Vagina (tissue), 2 donors: ENCODE measurements around the gene MRPS30. TPM values are rescaled to one million over a fixed set of nuclear protein-coding genes. Genes with fewer than 3 reads are reported as not detected.

Source experiments
- DNase-seq, 2 donors: peaks; one replicate each; pipeline ENCODE4 v3.0.0-alpha.2; 2017; ENCODE audit errors: extremely low spot score in 2 of 2
- H3K27ac ChIP-seq: fragments of 200-600 bp; sonication (generic); one replicate; pipeline ENCODE4 v1.5.1; 2019
- H3K27me3 ChIP-seq: fragments of 200-600 bp; sonication (generic); one replicate; pipeline ENCODE4 v1.5.1; 2019
- H3K36me3 ChIP-seq, 2 donors: fragments of 200-600 bp; sonication (generic); one replicate each; pipeline ENCODE4 v1.5.1; 2017 to 2019
- H3K4me1 ChIP-seq: fragments of 200-600 bp; sonication (generic); one replicate; pipeline ENCODE4 v1.5.1; 2019
- H3K4me3 ChIP-seq, 2 donors: fragments of 200-600 bp; sonication (generic); 1 replicate in 1 of 2; 2 replicates in 1 of 2; pipeline ENCODE4 v1.5.1; 2016 to 2019
- H3K9me3 ChIP-seq: fragments of 200-600 bp; sonication (generic); one replicate; pipeline ENCODE4 v1.5.1; 2019
- POLR2A ChIP-seq, 2 donors: fragments of 450-650 bp; IDR thresholded peaks; one replicate each; pipeline ENCODE4 v1.6.1; 2017; ENCODE audit warnings: antibody characterized with exemption in 2 of 2, mild to moderate bottlenecking in 2 of 2, moderate library complexity in 2 of 2
- POLR2AphosphoS5 ChIP-seq, 2 donors: sonication (generic); formaldehyde crosslinking; IDR thresholded peaks; one replicate each; pipeline ENCODE4 v1.9.0; 2017; ENCODE audit warnings: antibody characterized with exemption in 2 of 2, mild to moderate bottlenecking in 2 of 2, low read depth in 1 of 2; ENCODE audit not compliant: insufficient read depth in 1 of 2
- intact Hi-C: fragments of 100-400 bp; cut with DNase I; formaldehyde crosslinking; loops from one replicate; pipeline ENCODE4 v1.15.1; 2023
- total RNA-seq: library from RNA; depleted of rRNA; stranded (reverse); fragments of >200 nt; gene quantifications from one replicate; pipeline ENCODE4 v1.2.3, GENCODE V29; 2016
- TF ChIP-seq, protein P1 (sequence below), 3 experiments: fragments of 450-650 bp in 2 of 3; fragments of 200-600 bp in 1 of 3; sonication (generic) in 1 of 3; IDR thresholded peaks; one replicate each; pipeline ENCODE4 v1.5.1; 2017 to 2019; ENCODE audit warnings: antibody characterized with exemption in 3 of 3, mild to moderate bottlenecking in 2 of 3, moderate library complexity in 2 of 3

The MRPS30 gene
- total RNA-seq, 1 donor from 2014 or later: 72.2 TPM

DNA sequence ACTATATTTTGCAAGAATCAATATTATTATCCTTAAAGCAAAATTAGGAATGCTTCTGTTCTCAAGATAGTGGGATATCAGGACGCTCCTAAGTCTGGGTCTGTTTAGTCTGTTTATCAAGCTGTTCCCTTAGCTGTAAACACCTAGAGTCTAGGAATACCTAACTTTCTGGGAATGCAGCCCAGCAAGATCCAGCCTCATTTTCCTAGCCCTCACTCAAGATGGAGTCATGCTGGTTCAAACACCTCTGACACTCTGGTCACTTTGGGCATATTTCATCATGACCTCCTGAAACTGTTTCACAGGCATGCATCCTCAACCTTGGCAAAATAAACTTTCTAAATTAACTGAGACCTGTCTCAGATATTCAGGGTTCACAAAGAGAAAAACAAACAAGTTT, 14.4 kb upstream of the MRPS30 start:
- no peak overlapping the region for H3K27ac ChIP-seq
- no peak overlapping the region for H3K4me3 ChIP-seq
- no peaks in the 10 kb centered on the region for H3K27me3 ChIP-seq
- no peaks in the 10 kb centered on the region for H3K4me1 ChIP-seq
- intact Hi-C loops: no loop called here
- TF ChIP-seq, protein P1, sequence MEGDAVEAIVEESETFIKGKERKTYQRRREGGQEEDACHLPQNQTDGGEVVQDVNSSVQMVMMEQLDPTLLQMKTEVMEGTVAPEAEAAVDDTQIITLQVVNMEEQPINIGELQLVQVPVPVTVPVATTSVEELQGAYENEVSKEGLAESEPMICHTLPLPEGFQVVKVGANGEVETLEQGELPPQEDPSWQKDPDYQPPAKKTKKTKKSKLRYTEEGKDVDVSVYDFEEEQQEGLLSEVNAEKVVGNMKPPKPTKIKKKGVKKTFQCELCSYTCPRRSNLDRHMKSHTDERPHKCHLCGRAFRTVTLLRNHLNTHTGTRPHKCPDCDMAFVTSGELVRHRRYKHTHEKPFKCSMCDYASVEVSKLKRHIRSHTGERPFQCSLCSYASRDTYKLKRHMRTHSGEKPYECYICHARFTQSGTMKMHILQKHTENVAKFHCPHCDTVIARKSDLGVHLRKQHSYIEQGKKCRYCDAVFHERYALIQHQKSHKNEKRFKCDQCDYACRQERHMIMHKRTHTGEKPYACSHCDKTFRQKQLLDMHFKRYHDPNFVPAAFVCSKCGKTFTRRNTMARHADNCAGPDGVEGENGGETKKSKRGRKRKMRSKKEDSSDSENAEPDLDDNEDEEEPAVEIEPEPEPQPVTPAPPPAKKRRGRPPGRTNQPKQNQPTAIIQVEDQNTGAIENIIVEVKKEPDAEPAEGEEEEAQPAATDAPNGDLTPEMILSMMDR (IDR thresholded peaks at IDR 0.05): no peak
- TF ChIP-seq POLR2A (IDR thresholded peaks at IDR 0.05): no peak
- TF ChIP-seq POLR2AphosphoS5 (IDR thresholded peaks at IDR 0.05; ENCODE audit: insufficient read depth in 1 of 2, low read depth in 1 of 2): no peak
- no peaks in the 10 kb centered on the region for H3K36me3 ChIP-seq
- no peaks in the 10 kb centered on the region for H3K9me3 ChIP-seq
- no peak for DNase-seq

DNA sequence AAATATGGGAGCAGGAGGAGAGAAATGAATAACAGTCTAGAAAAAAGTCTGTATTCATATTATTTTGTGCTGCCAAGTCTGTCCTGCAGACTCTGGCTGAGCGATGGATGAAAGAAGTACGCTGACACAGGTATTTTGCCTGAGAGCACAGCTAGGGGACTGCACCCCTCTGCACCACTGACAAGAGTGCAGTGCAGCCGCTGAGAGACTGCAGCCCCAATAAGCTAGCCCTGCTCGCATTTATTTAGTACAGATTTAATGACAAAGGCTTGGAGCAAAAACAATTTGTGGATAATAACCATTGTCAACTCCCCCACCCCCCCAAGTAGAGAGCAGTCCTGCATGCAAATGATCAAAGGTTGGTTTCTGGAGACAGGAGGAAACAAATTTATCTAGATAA, 13.3 kb upstream of the MRPS30 start:
- no peak for DNase-seq
- H3K9me3 ChIP-seq: no peaks in the 10 kb centered on the region
- intact Hi-C loops: no loop called here
- no peaks in the 10 kb centered on the region for H3K36me3 ChIP-seq
- H3K27me3 ChIP-seq: no peaks in the 10 kb centered on the region
- TF ChIP-seq, protein P1 (IDR thresholded peaks at IDR 0.05): no peak
- TF ChIP-seq POLR2A (IDR thresholded peaks at IDR 0.05) (no peak), POLR2AphosphoS5 (IDR thresholded peaks at IDR 0.05; ENCODE audit: insufficient read depth in 1 of 2, low read depth in 1 of 2) (no peak)
- no peaks in the 10 kb centered on the region for H3K4me1 ChIP-seq
- H3K4me3 ChIP-seq: no peak overlapping the region
- no peak overlapping the region for H3K27ac ChIP-seq

DNA sequence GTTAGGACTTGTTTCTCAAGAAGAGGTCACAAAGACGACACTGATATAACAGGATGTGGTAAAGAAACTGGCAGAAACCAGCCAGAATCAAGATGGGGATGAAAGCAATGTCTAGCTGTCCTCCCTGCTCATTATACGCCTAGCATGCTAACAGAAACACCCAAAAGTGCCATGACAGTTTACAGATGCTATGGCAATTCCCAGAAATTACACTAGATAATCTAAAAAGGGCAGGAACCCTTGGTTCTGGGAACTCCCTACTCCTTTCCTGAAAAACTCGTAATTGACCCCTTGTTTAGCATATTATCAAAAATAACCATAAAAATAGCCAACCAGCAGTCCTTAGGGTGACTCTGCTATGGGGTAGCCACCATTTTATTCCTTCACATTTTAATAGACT, 10.9 kb upstream of the MRPS30 start:
- intact Hi-C loops: no loop called here
- Histone ChIP-seq H3K27ac (no peak overlapping the region), H3K4me1 (no peaks in the 10 kb centered on the region), H3K27me3 (no peaks in the 10 kb centered on the region), H3K9me3 (no peaks in the 10 kb centered on the region), H3K4me3 (no peak overlapping the region), H3K36me3 (no peaks in the 10 kb centered on the region)
- TF ChIP-seq POLR2AphosphoS5 (IDR thresholded peaks at IDR 0.05; ENCODE audit: insufficient read depth in 1 of 2, low read depth in 1 of 2) (no peak), POLR2A (IDR thresholded peaks at IDR 0.05) (no peak)
- TF ChIP-seq, protein P1 (IDR thresholded peaks at IDR 0.05): no peak
- no peak for DNase-seq

DNA sequence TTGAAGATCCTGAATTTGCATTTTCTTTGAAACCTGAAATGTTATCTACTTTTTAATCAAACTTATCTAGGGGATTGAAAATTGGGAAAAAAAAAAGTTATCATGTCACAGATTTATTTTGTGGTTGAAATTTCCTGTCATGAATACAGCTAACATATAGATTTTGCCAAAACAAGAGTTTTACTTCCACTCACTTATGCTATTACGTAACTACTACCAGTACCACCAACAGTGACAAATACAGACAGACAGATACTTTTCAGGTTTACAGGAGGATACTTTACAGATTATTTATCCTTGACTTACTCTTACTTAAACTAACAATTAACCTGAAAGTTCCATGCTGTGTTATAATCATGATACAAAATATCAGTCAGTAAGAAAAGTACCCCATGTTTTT, 6.8 kb upstream of the MRPS30 start:
- Histone ChIP-seq H3K27me3 (no peaks in the 10 kb centered on the region), H3K4me3 (no peak overlapping the region), H3K36me3 (no peaks in the 10 kb centered on the region), H3K4me1 (peaks cover 3% of the 10 kb centered on the region), H3K27ac (no peak overlapping the region), H3K9me3 (no peaks in the 10 kb centered on the region)
- intact Hi-C loops: no loop called here
- TF ChIP-seq, protein P1 (IDR thresholded peaks at IDR 0.05): no peak
- TF ChIP-seq POLR2AphosphoS5 (IDR thresholded peaks at IDR 0.05; ENCODE audit: insufficient read depth in 1 of 2, low read depth in 1 of 2): no peak
- no peak for TF ChIP-seq POLR2A (IDR thresholded peaks at IDR 0.05)
- no peak for DNase-seq

DNA sequence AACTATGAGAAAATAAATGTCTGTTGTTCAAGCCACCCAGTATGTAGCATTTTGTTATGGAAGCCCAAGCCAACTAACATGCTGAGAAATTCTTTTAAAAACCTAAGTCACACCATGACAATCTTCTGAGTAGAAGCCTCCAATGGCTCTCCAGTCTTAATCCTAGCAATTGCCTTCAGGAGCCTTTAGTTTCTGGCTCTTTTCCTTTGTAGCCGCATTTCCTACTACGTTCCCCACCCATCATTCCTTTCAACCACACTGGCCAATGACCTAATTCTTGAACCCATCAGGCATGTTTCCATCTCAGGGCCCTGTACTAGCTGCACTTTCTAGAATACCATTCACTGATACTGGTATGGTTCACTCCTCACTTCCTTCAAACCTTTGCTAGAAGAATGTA, 2.1 kb upstream of the MRPS30 start:
- no peak overlapping the region for H3K27ac ChIP-seq
- intact Hi-C loops: no loop called here
- TF ChIP-seq POLR2A (IDR thresholded peaks at IDR 0.05) (no peak), POLR2AphosphoS5 (IDR thresholded peaks at IDR 0.05; ENCODE audit: insufficient read depth in 1 of 2, low read depth in 1 of 2) (no peak)
- TF ChIP-seq, protein P1 (IDR thresholded peaks at IDR 0.05): no peak
- peaks cover 36% of the 10 kb centered on the region for H3K4me1 ChIP-seq
- no peak overlapping the region for H3K4me3 ChIP-seq
- no peaks in the 10 kb centered on the region for H3K27me3 ChIP-seq
- no peak for DNase-seq
- no peaks in the 10 kb centered on the region for H3K9me3 ChIP-seq
- H3K36me3 ChIP-seq: no peaks in the 10 kb centered on the region
